HG02852 (cell line): ENCODE measurements around the gene MBD3L3.
"Not testable (repeated sequence)": the region's sequence is repeated elsewhere in the genome, so short reads cannot be mapped to it uniquely, and the experiment has no call there.

Experiments used
- ATAC-seq: cut with Tn5 transposase; IDR thresholded peaks from one replicate; pipeline ENCODE4 v1.9.1; 2021; ENCODE audit warnings: mild to moderate bottlenecking, moderate library complexity; ENCODE audit not compliant: unreplicated experiment

The MBD3L3 gene

DNA sequence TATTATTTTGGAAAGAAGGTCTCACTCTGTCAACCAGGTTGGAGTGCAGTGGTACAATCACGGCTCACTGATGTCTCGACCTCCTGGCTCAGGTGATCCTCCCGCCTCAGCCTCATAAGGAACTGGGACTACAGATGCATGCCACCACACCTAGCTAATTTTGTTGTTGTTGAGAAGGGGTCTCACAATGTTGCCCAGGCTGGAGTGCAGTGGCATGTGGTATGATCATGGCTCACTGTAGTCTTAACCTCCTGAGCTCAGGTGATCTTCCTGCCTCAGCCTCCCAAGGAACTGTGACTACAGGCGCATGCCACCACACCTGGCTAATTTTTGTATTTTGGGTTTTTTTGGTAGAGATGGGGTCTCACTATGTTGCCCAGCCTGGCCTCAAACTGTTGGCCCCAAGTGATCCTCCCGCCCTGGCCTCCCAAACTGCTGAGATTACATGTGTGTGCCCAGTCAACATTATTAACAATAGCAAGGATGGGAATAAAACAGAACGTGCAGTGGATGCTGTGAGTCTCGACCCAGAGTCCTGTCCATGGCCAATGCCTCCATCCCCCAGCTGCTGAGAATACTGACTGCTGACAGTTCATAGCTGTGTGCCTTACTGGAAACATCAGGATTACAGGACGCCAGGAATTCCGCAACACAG lies 5.4 kb upstream of the MBD3L3 start:
- ATAC-seq = no peak

- no peak for ATAC-seq
These were observed 4.9 kb upstream of the MBD3L3 start for GRCh38 chr19:7063339-7063738.

DNA sequence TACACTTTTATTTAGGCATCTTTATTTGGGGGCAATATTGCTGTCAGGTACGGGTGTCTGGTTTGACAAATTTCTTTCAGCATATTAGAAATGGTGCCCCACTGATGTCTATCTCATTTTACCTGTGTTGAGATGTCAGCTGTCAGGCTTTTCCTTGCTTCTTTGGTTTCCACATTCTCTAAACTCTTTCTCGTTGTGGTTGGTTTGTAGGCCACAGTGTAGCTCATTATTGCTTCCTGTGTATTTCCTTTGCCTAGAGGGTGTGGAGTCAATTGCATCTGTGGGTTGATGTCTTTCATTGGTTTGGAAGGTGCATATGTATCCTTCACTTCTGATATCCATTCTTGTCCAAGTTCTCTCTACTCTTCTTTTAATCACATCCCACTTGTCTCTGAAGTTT lies 1.5 kb upstream of the MBD3L3 start:
- not testable (repeated sequence) for ATAC-seq

GRCh38 chr19:7056371-7056770 lies 2.1 kb downstream of the MBD3L3 start:
- ATAC-seq = not testable (repeated sequence)

DNA sequence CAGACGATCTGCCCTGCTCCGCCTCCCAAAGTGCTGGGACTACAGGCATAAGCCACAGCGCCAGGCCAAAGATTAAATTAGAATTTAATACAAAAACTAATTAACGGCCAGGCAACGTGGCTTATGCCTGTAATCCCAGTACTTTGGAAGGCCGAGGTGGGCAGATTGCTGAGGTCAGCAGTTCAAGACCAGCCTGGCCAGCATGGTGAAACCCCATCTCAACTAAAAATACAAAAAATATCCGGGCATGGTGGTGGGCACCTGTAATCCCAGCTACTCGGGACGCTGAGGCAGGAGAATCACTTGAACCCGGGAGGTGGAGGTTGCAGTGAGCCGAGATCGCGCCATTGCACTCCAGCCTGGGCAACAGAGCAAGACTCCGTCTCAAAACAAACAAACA lies 2.8 kb downstream of the MBD3L3 start:
- ATAC-seq = not testable (repeated sequence)

DNA sequence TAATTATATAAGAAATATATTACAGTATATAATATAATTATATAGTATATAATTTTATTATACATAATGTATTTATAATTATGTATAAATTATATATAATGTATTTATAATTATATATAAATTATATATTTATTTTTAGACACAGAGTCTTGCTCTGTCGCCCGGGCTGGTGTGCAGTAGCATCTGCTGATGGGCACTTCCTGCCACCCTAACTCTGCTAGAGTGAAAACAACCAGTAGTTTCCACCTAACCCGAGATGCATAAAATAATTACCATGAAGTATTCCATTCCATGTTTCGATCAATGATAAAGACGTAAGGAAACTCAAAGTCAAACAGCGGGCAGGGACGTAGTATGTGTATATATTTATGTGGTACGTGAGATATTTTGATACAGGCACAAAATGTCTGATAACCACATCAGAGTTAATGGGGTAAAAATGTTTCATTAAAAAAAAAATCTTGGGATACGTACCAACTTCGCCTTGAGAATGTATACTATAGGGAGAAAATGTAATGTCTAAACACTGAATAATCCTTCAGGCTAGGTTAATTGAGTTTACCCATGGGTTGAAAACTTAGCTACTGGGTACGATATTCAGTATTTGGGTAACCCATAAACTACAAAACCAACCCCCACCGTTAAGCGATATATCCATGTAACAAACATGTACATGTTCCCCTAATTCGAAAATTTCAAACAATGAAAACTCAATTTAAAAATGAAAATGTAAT lies 3.7 kb downstream of the MBD3L3 start:
- ATAC-seq = not testable (repeated sequence)

- ATAC-seq = not testable (repeated sequence)
These were observed 5.6 kb downstream of the MBD3L3 start for GRCh38 chr19:7052896-7053295.

GRCh38 chr19:7051421-7051820 lies 7.1 kb downstream of the MBD3L3 start:
- ATAC-seq = not testable (repeated sequence)

DNA sequence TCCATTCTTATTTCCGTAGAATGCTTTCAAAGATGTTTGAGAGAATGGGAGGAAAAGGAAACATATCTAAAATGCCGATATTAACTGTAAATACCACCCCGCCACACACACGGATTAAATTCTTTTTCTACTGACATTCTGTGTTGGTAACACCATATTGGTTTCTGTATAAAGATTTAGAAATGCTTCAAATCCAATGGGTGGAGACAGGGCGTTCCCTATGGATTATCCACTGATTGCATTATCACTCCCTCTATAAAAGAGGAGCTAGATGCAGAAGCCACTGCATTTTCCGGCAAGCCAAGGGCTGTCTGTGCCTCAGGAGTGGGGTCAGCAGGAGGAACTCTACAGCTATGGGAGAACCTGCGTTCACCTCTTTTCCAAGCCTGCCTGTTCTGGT lies 9.5 kb downstream of the MBD3L3 start, which contains the start of gene MBD3L2:
Gene MBD3L2 (plus strand): TSS at position 301 of the 400 bp plus-strand sequence. CDS start 53 bp downstream, at position 354.
- not testable (repeated sequence) for ATAC-seq

DNA sequence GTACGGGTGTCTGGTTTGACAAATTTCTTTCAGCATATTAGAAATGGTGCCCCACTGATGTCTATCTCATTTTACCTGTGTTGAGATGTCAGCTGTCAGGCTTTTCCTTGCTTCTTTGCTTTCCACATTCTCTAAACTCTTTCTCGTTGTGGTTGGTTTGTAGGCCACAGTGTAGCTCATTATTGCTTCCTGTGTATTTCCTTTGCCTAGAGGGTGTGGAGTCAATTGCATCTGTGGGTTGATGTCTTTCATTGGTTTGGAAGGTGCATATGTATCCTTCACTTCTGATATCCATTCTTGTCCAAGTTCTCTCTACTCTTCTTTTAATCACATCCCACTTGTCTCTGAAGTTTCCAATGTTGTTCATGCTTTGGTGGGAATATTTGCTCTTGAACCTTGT lies 16.9 kb downstream of the MBD3L3 start:
- ATAC-seq = not testable (repeated sequence)

DNA sequence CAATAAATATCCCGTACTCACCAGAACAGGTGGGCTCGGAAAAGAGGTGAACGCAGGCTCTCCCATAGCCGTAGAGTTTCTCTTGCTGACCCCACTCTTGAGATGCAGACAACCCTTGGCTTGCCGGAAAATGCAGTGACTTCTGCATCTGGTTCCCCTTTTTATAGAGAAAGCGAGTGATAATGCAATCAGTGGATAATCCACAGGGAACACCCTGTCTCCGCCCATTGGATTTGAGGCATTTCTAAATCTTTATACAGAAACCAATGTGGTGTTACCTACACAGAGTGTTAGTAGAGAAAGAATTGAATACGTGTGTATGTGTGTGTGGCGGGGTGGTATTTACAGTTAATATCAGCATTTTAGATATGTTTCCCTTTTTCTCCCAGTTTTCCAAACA lies 18.4 kb downstream of the MBD3L3 start, which contains the start of gene MBD3L4:
Gene MBD3L4 (minus strand): TSS at position 101 of the 400 bp plus-strand sequence. CDS start 35 bp downstream, at position 66.
- ATAC-seq = not testable (repeated sequence)

GRCh38 chr19:7030278-7030677 lies 28.2 kb downstream of the MBD3L3 start, which contains the start of gene MBD3L5:
MBD3L5 (plus strand) TSS chr19:7030578; CDS start chr19:7030612, 34 bp downstream.
- not testable (repeated sequence) for ATAC-seq

DNA sequence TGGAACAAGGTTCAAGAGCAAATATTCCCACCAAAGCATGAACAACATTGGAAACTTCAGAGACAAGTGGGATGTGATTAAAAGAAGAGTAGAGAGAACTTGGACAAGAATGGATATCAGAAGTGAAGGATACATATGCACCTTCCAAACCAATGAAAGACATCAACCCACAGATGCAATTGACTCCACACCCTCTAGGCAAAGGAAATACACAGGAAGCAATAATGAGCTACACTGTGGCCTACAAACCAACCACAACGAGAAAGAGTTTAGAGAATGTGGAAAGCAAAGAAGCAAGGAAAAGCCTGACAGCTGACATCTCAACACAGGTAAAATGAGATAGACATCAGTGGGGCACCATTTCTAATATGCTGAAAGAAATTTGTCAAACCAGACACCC lies 29.7 kb downstream of the MBD3L3 start:
- not testable (repeated sequence) for ATAC-seq

DNA sequence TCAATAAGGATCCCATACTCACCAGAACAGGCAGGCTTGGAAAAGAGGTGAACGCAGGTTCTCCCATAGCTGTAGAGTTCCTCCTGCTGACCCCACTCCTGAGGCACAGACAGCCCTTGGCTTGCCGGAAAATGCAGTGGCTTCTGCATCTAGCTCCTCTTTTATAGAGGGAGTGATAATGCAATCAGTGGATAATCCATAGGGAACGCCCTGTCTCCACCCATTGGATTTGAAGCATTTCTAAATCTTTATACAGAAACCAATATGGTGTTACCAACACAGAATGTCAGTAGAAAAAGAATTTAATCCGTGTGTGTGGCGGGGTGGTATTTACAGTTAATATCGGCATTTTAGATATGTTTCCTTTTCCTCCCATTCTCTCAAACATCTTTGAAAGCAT lies 37.1 kb downstream of the MBD3L3 start, which contains the start of gene MBD3L2B:
Gene MBD3L2B (minus strand): TSS at position 101 of the 400 bp plus-strand sequence. CDS start 34 bp downstream, at position 67.
- not testable (repeated sequence) for ATAC-seq

- no peak for ATAC-seq
These were observed 39.6 kb downstream of the MBD3L3 start for GRCh38 chr19:7018828-7019227.

GRCh38 chr19:7013678-7014077 lies 44.8 kb downstream of the MBD3L3 start:
- no peak for ATAC-seq

GRCh38 chr19:7010722-7011593 lies 47.5 kb downstream of the MBD3L3 start:
- no peak for ATAC-seq

DNA sequence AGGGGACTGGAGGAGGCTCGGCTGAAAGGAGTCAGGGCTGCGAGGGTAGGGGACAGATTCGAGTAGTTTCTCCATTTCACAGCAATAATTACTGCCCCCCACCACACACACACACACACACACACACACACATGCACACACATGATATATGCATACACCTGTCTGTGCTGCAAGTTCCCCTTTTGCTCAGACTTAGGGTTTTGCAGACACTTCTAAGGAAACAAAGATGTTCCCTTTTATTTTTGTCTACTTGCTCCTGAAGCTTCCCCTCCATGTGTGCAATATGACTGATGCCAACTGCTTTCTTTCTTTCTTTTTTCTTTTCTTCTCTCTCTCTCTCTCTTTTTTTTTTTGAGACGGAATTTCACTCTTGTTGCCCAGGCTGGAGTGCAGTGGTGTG lies 50.6 kb downstream of the MBD3L3 start:
- no peak for ATAC-seq
